K562 (cell line): ENCODE measurements around the gene SHB. TPM values are rescaled to one million over a fixed set of nuclear protein-coding genes. Genes with fewer than 3 reads are reported as not detected.
A peak's percentile ranks its signal among the peaks of the same experiment; 100 is the strongest.

Experiments used
- CBX2 ChIP-seq: fragments of 200-600 bp; sonication (generic); IDR thresholded peaks from one replicate; pipeline ENCODE4 v1.6.1; 2012; ENCODE audit warnings: mild to moderate bottlenecking, low read length, inconsistent platforms; ENCODE audit not compliant: insufficient read depth, poor library complexity, severe bottlenecking
- EZH2 ChIP-seq: IDR thresholded peaks from 2 replicates; pipeline ENCODE4 v1.6.1; 2012; ENCODE audit warnings: low read depth, mild to moderate bottlenecking, inconsistent platforms, low read length, borderline replicate concordance
- HLTF ChIP-seq: fragments of 450-650 bp; IDR thresholded peaks from 2 replicates; pipeline ENCODE4 v1.6.1; 2016
- HNRNPH1 ChIP-seq: fragments of 200-400 bp; formaldehyde crosslinking; optimal IDR thresholded peaks from 2 replicates; pipeline ENCODE3; 2017; ENCODE audit warnings: low read depth, mild to moderate bottlenecking, low read length, moderate library complexity
- MBD2 ChIP-seq: sonication (generic); IDR thresholded peaks from 2 replicates; pipeline ENCODE4 v1.6.1; 2016; ENCODE audit warnings: low read depth, borderline replicate concordance
- NCOA2 ChIP-seq, 2 experiments: fragments of 450-650 bp; IDR thresholded peaks; 2 replicates each; pipeline ENCODE4 v1.6.1; 2018; ENCODE audit warnings: mild to moderate bottlenecking in 2 of 2, moderate library complexity in 1 of 2; ENCODE audit not compliant: partially characterized antibody in 2 of 2
- PRPF4 ChIP-seq: fragments of 200-400 bp; formaldehyde crosslinking; IDR thresholded peaks from one replicate; pipeline ENCODE4 v1.6.1; 2017; ENCODE audit warnings: low read length, low read depth, mild to moderate bottlenecking; ENCODE audit not compliant: insufficient read depth, poor library complexity, severe bottlenecking
- TAL1 ChIP-seq: fragments of 450-650 bp; IDR thresholded peaks from 2 replicates; pipeline ENCODE4 v1.6.1; 2016; ENCODE audit warnings: mild to moderate bottlenecking
- TOE1 ChIP-seq, 2 experiments: fragments of 450-650 bp in 1 of 2; sonication (generic) in 1 of 2; formaldehyde crosslinking in 1 of 2; IDR thresholded peaks; 2 replicates each; pipeline versions ENCODE4 v1.7.1 to v1.8.0; 2016 to 2022; ENCODE audit warnings: borderline replicate concordance in 2 of 2, mild to moderate bottlenecking in 2 of 2, antibody characterized with exemption in 1 of 2, inconsistent platforms in 1 of 2, low read depth in 1 of 2, missing genetic modification reagents in 1 of 2, moderate library complexity in 1 of 2
- ZC3H11A ChIP-seq: IDR thresholded peaks from 2 replicates; pipeline ENCODE4 v1.6.1; 2012; ENCODE audit warnings: low read depth, low read length, improper control_type of control experiment
- ZSCAN32 ChIP-seq: fragments of 450-650 bp; formaldehyde crosslinking; IDR thresholded peaks from 2 replicates; pipeline ENCODE4 v1.4.0; 2020; ENCODE audit warnings: mild to moderate bottlenecking, moderate library complexity
- polyA plus RNA-seq, 8 experiments: library from polyadenylated mRNA; depleted of rRNA in 4 of 8; stranded (reverse) in 5 of 8; unstranded in 3 of 8; fragments of >200 nt; fragmentation: Nextera tagmentation in 2 of 8; fragmentation: Illumina TruSeq in 1 of 8; extraction: Ambion mirVana in 2 of 8; extraction: Trizol in 1 of 8; gene quantifications; 2 replicates each; pipeline versions ENCODE4 v1.2.1 to v1.2.3, GENCODE V29; 2011 to 2014; ENCODE audit warnings: inconsistent platforms in 1 of 8, missing spikeins in 1 of 8
- total RNA-seq, 7 experiments: library from RNA; depleted of rRNA in 6 of 7; stranded (reverse); fragments of >200 nt in 6 of 7; fragmentation: Illumina TruSeq in 2 of 7; extraction: Trizol in 2 of 7; gene quantifications; 2 replicates each; pipeline versions ENCODE4 v1.2.1 to v1.2.3, GENCODE V29; 2011 to 2021; ENCODE audit warnings: low replicate concordance in 1 of 7
- TF ChIP-seq, protein P1 (sequence below): sonication (generic); formaldehyde crosslinking; IDR thresholded peaks from 2 replicates; pipeline ENCODE4 v1.8.1; 2023; ENCODE audit warnings: missing genetic modification reagents, mild to moderate bottlenecking, borderline replicate concordance
- TF ChIP-seq, protein P2 (sequence below): sonication (generic); formaldehyde crosslinking; IDR thresholded peaks from 2 replicates; pipeline ENCODE4 v1.9.0; 2022; ENCODE audit warnings: mild to moderate bottlenecking, missing genetic modification reagents
- TF ChIP-seq, protein P3 (sequence below): fragments of 250-450 bp; sonication (Bioruptor Pico); IDR thresholded peaks from 2 replicates; pipeline ENCODE4 v1.4.0; 2020

Gene SHB
- total and polyA plus RNA-seq, 9 of the 15 experiments (the other 6 are each of a cell fraction or from before 2014, with no cell fraction given), result 0.78 to 16.0 (median 5.3) TPM

DNA sequence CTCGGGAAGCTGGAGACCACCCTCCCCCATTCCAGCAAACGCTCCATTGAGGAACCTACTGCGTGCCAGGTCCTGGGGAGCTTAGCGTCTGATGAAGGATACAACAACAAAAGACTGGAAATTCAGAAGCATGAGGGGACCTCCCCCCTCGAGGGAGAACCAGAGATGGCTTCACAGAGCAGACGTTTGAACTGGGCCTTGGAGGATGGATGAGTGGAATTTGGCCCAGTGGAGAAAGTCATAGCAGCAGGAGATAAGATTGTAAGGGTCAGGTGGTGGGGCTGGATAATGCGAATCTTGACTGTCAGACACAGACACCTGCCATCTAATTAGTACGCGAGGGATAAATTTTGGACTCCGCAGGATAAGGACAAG is 163.9 kb downstream of the SHB start (continued):
- TF ChIP-seq, protein P1, sequence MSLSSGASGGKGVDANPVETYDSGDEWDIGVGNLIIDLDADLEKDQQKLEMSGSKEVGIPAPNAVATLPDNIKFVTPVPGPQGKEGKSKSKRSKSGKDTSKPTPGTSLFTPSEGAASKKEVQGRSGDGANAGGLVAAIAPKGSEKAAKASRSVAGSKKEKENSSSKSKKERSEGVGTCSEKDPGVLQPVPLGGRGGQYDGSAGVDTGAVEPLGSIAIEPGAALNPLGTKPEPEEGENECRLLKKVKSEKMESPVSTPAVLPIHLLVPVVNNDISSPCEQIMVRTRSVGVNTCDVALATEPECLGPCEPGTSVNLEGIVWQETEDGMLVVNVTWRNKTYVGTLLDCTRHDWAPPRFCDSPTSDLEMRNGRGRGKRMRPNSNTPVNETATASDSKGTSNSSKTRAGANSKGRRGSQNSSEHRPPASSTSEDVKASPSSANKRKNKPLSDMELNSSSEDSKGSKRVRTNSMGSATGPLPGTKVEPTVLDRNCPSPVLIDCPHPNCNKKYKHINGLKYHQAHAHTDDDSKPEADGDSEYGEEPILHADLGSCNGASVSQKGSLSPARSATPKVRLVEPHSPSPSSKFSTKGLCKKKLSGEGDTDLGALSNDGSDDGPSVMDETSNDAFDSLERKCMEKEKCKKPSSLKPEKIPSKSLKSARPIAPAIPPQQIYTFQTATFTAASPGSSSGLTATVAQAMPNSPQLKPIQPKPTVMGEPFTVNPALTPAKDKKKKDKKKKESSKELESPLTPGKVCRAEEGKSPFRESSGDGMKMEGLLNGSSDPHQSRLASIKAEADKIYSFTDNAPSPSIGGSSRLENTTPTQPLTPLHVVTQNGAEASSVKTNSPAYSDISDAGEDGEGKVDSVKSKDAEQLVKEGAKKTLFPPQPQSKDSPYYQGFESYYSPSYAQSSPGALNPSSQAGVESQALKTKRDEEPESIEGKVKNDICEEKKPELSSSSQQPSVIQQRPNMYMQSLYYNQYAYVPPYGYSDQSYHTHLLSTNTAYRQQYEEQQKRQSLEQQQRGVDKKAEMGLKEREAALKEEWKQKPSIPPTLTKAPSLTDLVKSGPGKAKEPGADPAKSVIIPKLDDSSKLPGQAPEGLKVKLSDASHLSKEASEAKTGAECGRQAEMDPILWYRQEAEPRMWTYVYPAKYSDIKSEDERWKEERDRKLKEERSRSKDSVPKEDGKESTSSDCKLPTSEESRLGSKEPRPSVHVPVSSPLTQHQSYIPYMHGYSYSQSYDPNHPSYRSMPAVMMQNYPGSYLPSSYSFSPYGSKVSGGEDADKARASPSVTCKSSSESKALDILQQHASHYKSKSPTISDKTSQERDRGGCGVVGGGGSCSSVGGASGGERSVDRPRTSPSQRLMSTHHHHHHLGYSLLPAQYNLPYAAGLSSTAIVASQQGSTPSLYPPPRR, result no peak
- TF ChIP-seq, protein P2, sequence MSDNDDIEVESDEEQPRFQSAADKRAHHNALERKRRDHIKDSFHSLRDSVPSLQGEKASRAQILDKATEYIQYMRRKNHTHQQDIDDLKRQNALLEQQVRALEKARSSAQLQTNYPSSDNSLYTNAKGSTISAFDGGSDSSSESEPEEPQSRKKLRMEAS (CRISPR knock-in tag), result no peak
- TF ChIP-seq ZSCAN32 (CRISPR knock-in tag), result no peak
- peak; percentile 94 for TF ChIP-seq TAL1
- no peak for TF ChIP-seq HLTF
- no peak for TF ChIP-seq EZH2
- TF ChIP-seq, protein P3, sequence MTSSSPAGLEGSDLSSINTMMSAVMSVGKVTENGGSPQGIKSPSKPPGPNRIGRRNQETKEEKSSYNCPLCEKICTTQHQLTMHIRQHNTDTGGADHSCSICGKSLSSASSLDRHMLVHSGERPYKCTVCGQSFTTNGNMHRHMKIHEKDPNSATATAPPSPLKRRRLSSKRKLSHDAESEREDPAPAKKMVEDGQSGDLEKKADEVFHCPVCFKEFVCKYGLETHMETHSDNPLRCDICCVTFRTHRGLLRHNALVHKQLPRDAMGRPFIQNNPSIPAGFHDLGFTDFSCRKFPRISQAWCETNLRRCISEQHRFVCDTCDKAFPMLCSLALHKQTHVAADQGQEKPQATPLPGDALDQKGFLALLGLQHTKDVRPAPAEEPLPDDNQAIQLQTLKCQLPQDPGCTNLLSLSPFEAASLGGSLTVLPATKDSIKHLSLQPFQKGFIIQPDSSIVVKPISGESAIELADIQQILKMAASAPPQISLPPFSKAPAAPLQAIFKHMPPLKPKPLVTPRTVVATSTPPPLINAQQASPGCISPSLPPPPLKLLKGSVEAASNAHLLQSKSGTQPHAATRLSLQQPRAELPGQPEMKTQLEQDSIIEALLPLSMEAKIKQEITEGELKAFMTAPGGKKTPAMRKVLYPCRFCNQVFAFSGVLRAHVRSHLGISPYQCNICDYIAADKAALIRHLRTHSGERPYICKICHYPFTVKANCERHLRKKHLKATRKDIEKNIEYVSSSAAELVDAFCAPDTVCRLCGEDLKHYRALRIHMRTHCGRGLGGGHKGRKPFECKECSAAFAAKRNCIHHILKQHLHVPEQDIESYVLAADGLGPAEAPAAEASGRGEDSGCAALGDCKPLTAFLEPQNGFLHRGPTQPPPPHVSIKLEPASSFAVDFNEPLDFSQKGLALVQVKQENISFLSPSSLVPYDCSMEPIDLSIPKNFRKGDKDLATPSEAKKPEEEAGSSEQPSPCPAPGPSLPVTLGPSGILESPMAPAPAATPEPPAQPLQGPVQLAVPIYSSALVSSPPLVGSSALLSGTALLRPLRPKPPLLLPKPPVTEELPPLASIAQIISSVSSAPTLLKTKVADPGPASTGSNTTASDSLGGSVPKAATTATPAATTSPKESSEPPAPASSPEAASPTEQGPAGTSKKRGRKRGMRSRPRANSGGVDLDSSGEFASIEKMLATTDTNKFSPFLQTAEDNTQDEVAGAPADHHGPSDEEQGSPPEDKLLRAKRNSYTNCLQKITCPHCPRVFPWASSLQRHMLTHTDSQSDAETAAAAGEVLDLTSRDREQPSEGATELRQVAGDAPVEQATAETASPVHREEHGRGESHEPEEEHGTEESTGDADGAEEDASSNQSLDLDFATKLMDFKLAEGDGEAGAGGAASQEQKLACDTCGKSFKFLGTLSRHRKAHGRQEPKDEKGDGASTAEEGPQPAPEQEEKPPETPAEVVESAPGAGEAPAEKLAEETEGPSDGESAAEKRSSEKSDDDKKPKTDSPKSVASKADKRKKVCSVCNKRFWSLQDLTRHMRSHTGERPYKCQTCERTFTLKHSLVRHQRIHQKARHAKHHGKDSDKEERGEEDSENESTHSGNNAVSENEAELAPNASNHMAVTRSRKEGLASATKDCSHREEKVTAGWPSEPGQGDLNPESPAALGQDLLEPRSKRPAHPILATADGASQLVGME (CRISPR knock-in tag), result no peak
- no peak for TF ChIP-seq CBX2
- TF ChIP-seq HNRNPH1, result no peak
- TF ChIP-seq MBD2, result no peak
- TF ChIP-seq PRPF4, result no peak
- no peak for TF ChIP-seq TOE1 (IDR thresholded peaks at IDR 0.05; ENCODE audit: borderline replicate concordance)
- TF ChIP-seq TOE1 (CRISPR knock-in tag; IDR thresholded peaks at IDR 0.05; ENCODE audit: borderline replicate concordance, low read depth), result no peak
- no peak for TF ChIP-seq NCOA2 (IDR thresholded peaks at IDR 0.05; ENCODE audit: partially characterized antibody in 2 of 2)
- TF ChIP-seq ZC3H11A, result no peak
